ENCODE data around the gene LIFR.

DNA sequence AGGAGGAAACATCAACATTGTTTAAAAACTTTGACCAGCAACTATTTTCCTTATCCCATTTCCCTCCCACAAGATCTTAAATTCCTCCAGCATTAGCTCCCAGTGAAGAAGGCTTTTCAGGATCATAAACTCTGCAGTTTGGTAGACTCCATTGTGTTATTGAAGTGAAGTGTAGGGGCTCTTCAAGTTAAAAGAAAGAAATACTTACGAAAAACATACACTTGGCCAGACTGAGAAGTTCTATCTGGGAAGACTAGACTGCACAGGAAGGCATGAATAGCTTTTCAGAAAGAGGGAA, 22.3 kb downstream of the LIFR start:
- TF ChIP-seq, protein P1, sequence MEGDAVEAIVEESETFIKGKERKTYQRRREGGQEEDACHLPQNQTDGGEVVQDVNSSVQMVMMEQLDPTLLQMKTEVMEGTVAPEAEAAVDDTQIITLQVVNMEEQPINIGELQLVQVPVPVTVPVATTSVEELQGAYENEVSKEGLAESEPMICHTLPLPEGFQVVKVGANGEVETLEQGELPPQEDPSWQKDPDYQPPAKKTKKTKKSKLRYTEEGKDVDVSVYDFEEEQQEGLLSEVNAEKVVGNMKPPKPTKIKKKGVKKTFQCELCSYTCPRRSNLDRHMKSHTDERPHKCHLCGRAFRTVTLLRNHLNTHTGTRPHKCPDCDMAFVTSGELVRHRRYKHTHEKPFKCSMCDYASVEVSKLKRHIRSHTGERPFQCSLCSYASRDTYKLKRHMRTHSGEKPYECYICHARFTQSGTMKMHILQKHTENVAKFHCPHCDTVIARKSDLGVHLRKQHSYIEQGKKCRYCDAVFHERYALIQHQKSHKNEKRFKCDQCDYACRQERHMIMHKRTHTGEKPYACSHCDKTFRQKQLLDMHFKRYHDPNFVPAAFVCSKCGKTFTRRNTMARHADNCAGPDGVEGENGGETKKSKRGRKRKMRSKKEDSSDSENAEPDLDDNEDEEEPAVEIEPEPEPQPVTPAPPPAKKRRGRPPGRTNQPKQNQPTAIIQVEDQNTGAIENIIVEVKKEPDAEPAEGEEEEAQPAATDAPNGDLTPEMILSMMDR (IDR thresholded peaks at IDR 0.05), result no peak
- TF ChIP-seq POLR2A (IDR thresholded peaks at IDR 0.05), result no peak

All from sigmoid colon (tissue), 3 donors.